Limb (tissue), 2 donors: ENCODE measurements around the gene SUSD4.

Experiments used
- DNase-seq, 2 donors: peaks; one replicate each; pipeline ENCODE4 v3.0.0-alpha.2; 2016; ENCODE audit errors: extremely low spot score in 2 of 2

Gene SUSD4

GRCh38 chr1:223212441-223212840, 151.5 kb downstream of the SUSD4 start:
- DNase-seq = peak in 1 of 2 donors; percentile 18

GRCh38 chr1:223211323-223211985, 152.5 kb downstream of the SUSD4 start:
- no peak for DNase-seq

- DNase-seq = no peak
Observed at GRCh38 chr1:223210788-223211120, 153.2 kb downstream of the SUSD4 start.

GRCh38 chr1:223209992-223210787, 153.8 kb downstream of the SUSD4 start:
- no peak for DNase-seq

GRCh38 chr1:223209293-223209898, 154.6 kb downstream of the SUSD4 start:
- DNase-seq = no peak

GRCh38 chr1:223208164-223209076, 155.6 kb downstream of the SUSD4 start:
- DNase-seq = peak in 1 of 2 donors; percentile 36

GRCh38 chr1:223207293-223208066, 156.5 kb downstream of the SUSD4 start:
- DNase-seq = peak in 1 of 2 donors; percentile 83

- no peak for DNase-seq
Observed at GRCh38 chr1:223204424-223204823, 159.6 kb downstream of the SUSD4 start.

- DNase-seq = no peak
Observed at GRCh38 chr1:223203694-223204093, 160.3 kb downstream of the SUSD4 start.

GRCh38 chr1:223203034-223203408, 161.0 kb downstream of the SUSD4 start:
- DNase-seq = no peak

- no peak for DNase-seq
Observed at GRCh38 chr1:223202376-223203033, 161.5 kb downstream of the SUSD4 start.

- no peak for DNase-seq
Observed at GRCh38 chr1:223201967-223202366, 162.0 kb downstream of the SUSD4 start.

- no peak for DNase-seq
Observed at GRCh38 chr1:223200903-223201302, 163.1 kb downstream of the SUSD4 start.

GRCh38 chr1:223199094-223199647, 164.8 kb downstream of the SUSD4 start:
- no peak for DNase-seq

- no peak for DNase-seq
Observed at GRCh38 chr1:223198628-223198965, 165.4 kb downstream of the SUSD4 start.

GRCh38 chr1:223197923-223198627, 165.9 kb downstream of the SUSD4 start:
- no peak for DNase-seq

GRCh38 chr1:223189903-223190724, 173.9 kb downstream of the SUSD4 start:
- no peak for DNase-seq

GRCh38 chr1:223189525-223189902, 174.5 kb downstream of the SUSD4 start:
- no peak for DNase-seq
